Parathyroid adenoma (tissue), 2 donors: Measurements from ENCODE around the gene C1orf53.

ENCODE experiments used
- H2AFZ ChIP-seq: fragments of 300-600 bp; sonication (generic); one replicate; pipeline ENCODE4 v1.7.0; 2017; ENCODE audit warnings: antibody characterized with exemption, mild to moderate bottlenecking
- H3K27ac ChIP-seq: fragments of 300-600 bp; sonication (generic); one replicate; pipeline ENCODE4 v1.7.0; 2017
- H3K27me3 ChIP-seq: fragments of 300-600 bp; sonication (generic); one replicate; pipeline ENCODE4 v1.7.0; 2017; ENCODE audit warnings: low read length; ENCODE audit not compliant: control insufficient read depth, insufficient read depth
- H3K36me3 ChIP-seq: fragments of 300-600 bp; sonication (generic); one replicate; pipeline ENCODE4 v1.7.0; 2017; ENCODE audit warnings: low read length; ENCODE audit not compliant: control insufficient read depth, insufficient read depth
- H3K4me1 ChIP-seq: fragments of 300-600 bp; sonication (generic); one replicate; pipeline ENCODE4 v1.7.0; 2017; ENCODE audit warnings: control low read depth
- H3K4me2 ChIP-seq: fragments of 300-600 bp; sonication (generic); one replicate; pipeline ENCODE4 v1.7.0; 2017; ENCODE audit warnings: low read length
- H3K4me3 ChIP-seq: fragments of 300-600 bp; sonication (generic); one replicate; pipeline ENCODE4 v1.7.0; 2017; ENCODE audit warnings: low read depth, low read length
- H3K79me2 ChIP-seq: fragments of 300-600 bp; sonication (generic); one replicate; pipeline ENCODE4 v1.7.0; 2017; ENCODE audit warnings: control low read depth
- H3K9ac ChIP-seq: fragments of 300-600 bp; sonication (generic); one replicate; pipeline ENCODE4 v1.7.0; 2017; ENCODE audit warnings: mild to moderate bottlenecking
- H3K9me3 ChIP-seq: fragments of 300-600 bp; sonication (generic); one replicate; pipeline ENCODE4 v1.7.0; 2017; ENCODE audit warnings: low read length; ENCODE audit not compliant: control insufficient read depth
- CTCF ChIP-seq: fragments of 300-600 bp; sonication (generic); IDR thresholded peaks from one replicate; pipeline ENCODE4 v1.7.0; 2017; ENCODE audit warnings: antibody characterized with exemption, mild to moderate bottlenecking
- donor health status: primary hyperparathyroidism.

Gene C1orf53

GRCh38 chr1:197907846-197908616 lies 5.6 kb downstream of the C1orf53 start:
- no peak overlapping the region for H3K4me2 ChIP-seq
- H3K9me3 ChIP-seq: no peaks in the 10 kb centered on the region
- no peaks in the 10 kb centered on the region for H3K79me2 ChIP-seq
- no peak for TF ChIP-seq CTCF
- H2AFZ ChIP-seq: no peak overlapping the region
- H3K36me3 ChIP-seq: no peaks in the 10 kb centered on the region
- peaks cover 7% of the 10 kb centered on the region for H3K27me3 ChIP-seq
- no peak overlapping the region for H3K4me3 ChIP-seq
- H3K9ac ChIP-seq: no peak overlapping the region
- H3K27ac ChIP-seq: no peak overlapping the region
- H3K4me1 ChIP-seq: no peaks in the 10 kb centered on the region

GRCh38 chr1:197908716-197909220 lies 6.3 kb downstream of the C1orf53 start:
- Histone ChIP-seq H3K79me2 (no peaks in the 10 kb centered on the region), H3K9ac (no peak overlapping the region), H3K27ac (no peak overlapping the region), H3K27me3 (peaks cover 10% of the 10 kb centered on the region), H3K9me3 (no peaks in the 10 kb centered on the region), H2AFZ (no peak overlapping the region), H3K4me3 (no peak overlapping the region), H3K4me1 (no peaks in the 10 kb centered on the region), H3K4me2 (no peak overlapping the region), H3K36me3 (no peaks in the 10 kb centered on the region)
- TF ChIP-seq CTCF: no peak

GRCh38 chr1:197909384-197909783 lies 7.0 kb downstream of the C1orf53 start:
- no peak overlapping the region for H3K9ac ChIP-seq
- peaks cover 11% of the 10 kb centered on the region for H3K27me3 ChIP-seq
- no peak overlapping the region for H3K4me3 ChIP-seq
- no peaks in the 10 kb centered on the region for H3K9me3 ChIP-seq
- no peaks in the 10 kb centered on the region for H3K79me2 ChIP-seq
- no peak overlapping the region for H2AFZ ChIP-seq
- no peaks in the 10 kb centered on the region for H3K4me1 ChIP-seq
- TF ChIP-seq CTCF: no peak
- H3K4me2 ChIP-seq: no peak overlapping the region
- no peaks in the 10 kb centered on the region for H3K36me3 ChIP-seq
- H3K27ac ChIP-seq: no peak overlapping the region

GRCh38 chr1:197910120-197910991 lies 7.9 kb downstream of the C1orf53 start:
- Histone ChIP-seq H3K9me3 (no peaks in the 10 kb centered on the region), H3K79me2 (no peaks in the 10 kb centered on the region), H3K4me1 (no peaks in the 10 kb centered on the region), H3K4me3 (no peak overlapping the region), H2AFZ (no peak overlapping the region), H3K4me2 (no peak overlapping the region), H3K27me3 (peaks cover 17% of the 10 kb centered on the region), H3K27ac (no peak overlapping the region), H3K36me3 (no peaks in the 10 kb centered on the region), H3K9ac (no peak overlapping the region)
- no peak for TF ChIP-seq CTCF
